WTC11 (cell line): Measurements from ENCODE around the gene BBOF1. TPM values are rescaled to one million over a fixed set of nuclear protein-coding genes. Genes with fewer than 3 reads are reported as not detected.

Source experiments
- ARID4B ChIP-seq: sonication (generic); formaldehyde crosslinking; IDR thresholded peaks from 2 replicates; pipeline ENCODE4 v1.8.0; 2023; ENCODE audit warnings: missing genetic modification reagents, mild to moderate bottlenecking, borderline replicate concordance
- ATF2 ChIP-seq: sonication (generic); formaldehyde crosslinking; IDR thresholded peaks from 2 replicates; pipeline ENCODE4 v1.8.1; 2022; ENCODE audit warnings: low read depth, missing genetic modification reagents, borderline replicate concordance
- ATF6 ChIP-seq: sonication (generic); formaldehyde crosslinking; IDR thresholded peaks from 2 replicates; pipeline ENCODE4 v1.8.1; 2023; ENCODE audit warnings: mild to moderate bottlenecking, missing genetic modification reagents
- EMX1 ChIP-seq: fragments of 250-450 bp; sonication (Bioruptor Pico); IDR thresholded peaks from 2 replicates; pipeline ENCODE4 v1.8.0; 2021; ENCODE audit warnings: mild to moderate bottlenecking
- ESRRA ChIP-seq: sonication (generic); formaldehyde crosslinking; IDR thresholded peaks from 2 replicates; pipeline ENCODE4 v1.8.1; 2022; ENCODE audit warnings: mild to moderate bottlenecking, missing genetic modification reagents, borderline replicate concordance
- FOXP1 ChIP-seq: sonication (generic); formaldehyde crosslinking; IDR thresholded peaks from 2 replicates; pipeline ENCODE4 v1.8.0; 2022; ENCODE audit warnings: missing genetic modification reagents, mild to moderate bottlenecking, moderate library complexity, borderline replicate concordance
- HMGA2 ChIP-seq: fragments of 250-450 bp; sonication (Bioruptor Pico); IDR thresholded peaks from 2 replicates; pipeline ENCODE4 v1.4.0; 2021; ENCODE audit warnings: mild to moderate bottlenecking, moderate library complexity
- IRF2 ChIP-seq: sonication (generic); formaldehyde crosslinking; IDR thresholded peaks from 2 replicates; pipeline ENCODE4 v1.8.0; 2022; ENCODE audit warnings: low read depth, missing genetic modification reagents, borderline replicate concordance
- MLX ChIP-seq: sonication (generic); formaldehyde crosslinking; IDR thresholded peaks from 2 replicates; pipeline ENCODE4 v1.8.1; 2023; ENCODE audit warnings: mild to moderate bottlenecking, missing genetic modification reagents, moderate library complexity
- MYBL2 ChIP-seq: sonication (generic); formaldehyde crosslinking; IDR thresholded peaks from 2 replicates; pipeline ENCODE4 v1.8.1; 2023; ENCODE audit warnings: mild to moderate bottlenecking, moderate library complexity, missing genetic modification reagents
- PREB ChIP-seq: sonication (generic); formaldehyde crosslinking; IDR thresholded peaks from 2 replicates; pipeline ENCODE4 v1.8.1; 2022; ENCODE audit warnings: mild to moderate bottlenecking, missing genetic modification reagents, moderate library complexity, borderline replicate concordance
- SMAD4 ChIP-seq: sonication (generic); formaldehyde crosslinking; IDR thresholded peaks from 2 replicates; pipeline ENCODE4 v1.8.0; 2022; ENCODE audit warnings: mild to moderate bottlenecking, missing genetic modification reagents
- STAT6 ChIP-seq: sonication (generic); formaldehyde crosslinking; conservative IDR thresholded peaks from 2 replicates; pipeline ENCODE4 v1.8.1; 2023; ENCODE audit warnings: mild to moderate bottlenecking, low read depth, missing genetic modification reagents, moderate library complexity
- ZNF219 ChIP-seq: sonication (generic); formaldehyde crosslinking; IDR thresholded peaks from 2 replicates; pipeline ENCODE4 v1.8.0; 2023; ENCODE audit warnings: missing genetic modification reagents, mild to moderate bottlenecking, borderline replicate concordance
- ZNF396 ChIP-seq: fragments of 250-450 bp; sonication (Bioruptor Pico); IDR thresholded peaks from 2 replicates; pipeline ENCODE4 v1.8.0; 2021; ENCODE audit warnings: mild to moderate bottlenecking, moderate library complexity, borderline replicate concordance
- ZNF416 ChIP-seq: fragments of 250-450 bp; sonication (Bioruptor Pico); IDR thresholded peaks from 2 replicates; pipeline ENCODE4 v1.9.0; 2021; ENCODE audit warnings: mild to moderate bottlenecking, inconsistent platforms
- ZNF423 ChIP-seq: fragments of 250-450 bp; sonication (Bioruptor Pico); IDR thresholded peaks from 2 replicates; pipeline ENCODE4 v2.1.2; 2022; ENCODE audit warnings: mild to moderate bottlenecking, moderate library complexity
- ZNF512 ChIP-seq: sonication (generic); formaldehyde crosslinking; IDR thresholded peaks from 2 replicates; pipeline ENCODE4 v1.8.1; 2022; ENCODE audit warnings: missing genetic modification reagents, borderline replicate concordance
- total RNA-seq: library from RNA; stranded (reverse); gene quantifications from 3 replicates; pipeline ENCODE4 v1.2.3, GENCODE V29; 2021

Gene BBOF1
- total RNA-seq, 1 experiment from 2014 or later, result 0.98 TPM

- TF ChIP-seq ZNF396 (CRISPR knock-in tag) (no peak), SMAD4 (CRISPR knock-in tag) (no peak), HMGA2 (CRISPR knock-in tag) (no peak), ZNF512 (no peak), MYBL2 (CRISPR knock-in tag) (peak; percentile 75; the same call in 1 of the 2 replicates), EMX1 (CRISPR knock-in tag) (0 out of 2 replicates have a peak, but pooled peaks have one; percentile 28), PREB (CRISPR knock-in tag) (no peak), FOXP1 (CRISPR knock-in tag) (peak; percentile 91; the same call in 1 of the 2 replicates), ATF6 (CRISPR knock-in tag) (no peak), ZNF219 (CRISPR knock-in tag) (no peak), MLX (CRISPR knock-in tag) (no peak), IRF2 (CRISPR knock-in tag) (no peak), STAT6 (0 out of 2 replicates have a peak, but pooled peaks have one; percentile 73), ZNF423 (CRISPR knock-in tag) (peak; percentile 23; the same call in 1 of the 2 replicates), ATF2 (CRISPR knock-in tag) (no peak), ARID4B (CRISPR knock-in tag) (peak; percentile 62; the same call in 1 of the 2 replicates), ZNF416 (CRISPR knock-in tag) (no peak), ESRRA (CRISPR knock-in tag) (no peak)
These were observed at the start of gene BBOF1, which contains the start of gene ENTPD5 (continued) for GRCh38 chr14:74018586-74019407.
